ENCODE results near the gene FCRL4. TPM values are rescaled to one million over a fixed set of nuclear protein-coding genes. Genes with fewer than 3 reads are reported as not detected.

The FCRL4 gene
- total and polyA plus RNA-seq, 2 of the 4 experiments (the other 2 are of a cell fraction): not detected

DNA sequence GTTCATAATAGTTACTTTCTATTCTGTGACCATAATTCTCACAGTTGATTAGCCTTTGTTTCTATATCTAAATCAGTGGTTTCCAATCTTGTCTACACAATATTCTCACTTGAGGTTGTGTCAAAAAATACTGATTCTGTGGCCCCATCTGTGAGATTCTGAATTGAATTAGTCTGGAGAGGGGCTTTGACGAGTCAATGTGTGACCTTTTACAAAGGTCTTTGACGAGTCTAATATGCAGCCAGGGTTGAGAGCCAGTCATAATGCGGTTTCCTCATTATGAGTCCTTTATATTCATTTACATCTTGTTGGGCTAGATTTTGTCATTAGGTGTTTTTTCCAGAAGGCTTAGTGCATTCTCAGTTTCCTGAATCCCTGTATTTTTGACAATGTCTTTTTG is 65.3 kb downstream of the FCRL4 start:
- no CpG with 5 or more reads among the region's 3 CpGs for WGBS, 2 experiments (ENCODE audit: extremely low coverage in 2 of 2, insufficient read length in 1 of 2)
- no peak overlapping the region for H3K4me2 ChIP-seq (ENCODE audit: low read depth, low read length)
- no peak overlapping the region for H4K8ac ChIP-seq (ENCODE audit: low read depth in 2 of 2, low read length in 2 of 2)
- intact Hi-C loops (cut with micrococcal nuclease) (no loop called here), in situ Hi-C loops (cut with MboI; ENCODE audit: low sequenced_read_pairs) (no loop called here), dilution Hi-C loops (cut with HindIII; ENCODE audit: low sequenced_read_pairs, unreplicated experiment) (no loop called here)
- no peak overlapping the region for H2BK20ac ChIP-seq (ENCODE audit: low read depth, low read length)
- H3K4ac ChIP-seq (ENCODE audit: low read depth, low read length): no peak overlapping the region
- H3K23ac ChIP-seq (ENCODE audit: low read depth, low read length): no peak overlapping the region
- no peak overlapping the region for H2BK5ac ChIP-seq (ENCODE audit: low read depth, low read length, poor library complexity, severe bottlenecking)
- TF ChIP-seq USF2 (IDR thresholded peaks at IDR 0.05; ENCODE audit: low read depth, low read length) (no peak), BHLHE40 (IDR thresholded peaks at IDR 0.05; ENCODE audit: low read depth, low read length) (no peak), CEBPB (IDR thresholded peaks at IDR 0.05; ENCODE audit: low read depth, low read length) (no peak), CHD1 (IDR thresholded peaks at IDR 0.05; ENCODE audit: low read depth, low read length) (no peak), RCOR1 (IDR thresholded peaks at IDR 0.05; ENCODE audit: insufficient replicate concordance, low read length) (no peak), RAD21 (IDR thresholded peaks at IDR 0.05; ENCODE audit: low read length) (no peak), NFE2L2 (IDR thresholded peaks at IDR 0.05; ENCODE audit: low read depth, low read length) (no peak), MXI1 (IDR thresholded peaks at IDR 0.05; ENCODE audit: borderline replicate concordance, low read depth, low read length) (no peak), MAZ (IDR thresholded peaks at IDR 0.05; ENCODE audit: borderline replicate concordance, low read depth, low read length) (no peak)
- TF ChIP-seq, protein P1, sequence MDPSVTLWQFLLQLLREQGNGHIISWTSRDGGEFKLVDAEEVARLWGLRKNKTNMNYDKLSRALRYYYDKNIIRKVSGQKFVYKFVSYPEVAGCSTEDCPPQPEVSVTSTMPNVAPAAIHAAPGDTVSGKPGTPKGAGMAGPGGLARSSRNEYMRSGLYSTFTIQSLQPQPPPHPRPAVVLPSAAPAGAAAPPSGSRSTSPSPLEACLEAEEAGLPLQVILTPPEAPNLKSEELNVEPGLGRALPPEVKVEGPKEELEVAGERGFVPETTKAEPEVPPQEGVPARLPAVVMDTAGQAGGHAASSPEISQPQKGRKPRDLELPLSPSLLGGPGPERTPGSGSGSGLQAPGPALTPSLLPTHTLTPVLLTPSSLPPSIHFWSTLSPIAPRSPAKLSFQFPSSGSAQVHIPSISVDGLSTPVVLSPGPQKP (IDR thresholded peaks at IDR 0.05; ENCODE audit: borderline replicate concordance, low read depth, low read length): no peak
- TF ChIP-seq, protein P2, sequence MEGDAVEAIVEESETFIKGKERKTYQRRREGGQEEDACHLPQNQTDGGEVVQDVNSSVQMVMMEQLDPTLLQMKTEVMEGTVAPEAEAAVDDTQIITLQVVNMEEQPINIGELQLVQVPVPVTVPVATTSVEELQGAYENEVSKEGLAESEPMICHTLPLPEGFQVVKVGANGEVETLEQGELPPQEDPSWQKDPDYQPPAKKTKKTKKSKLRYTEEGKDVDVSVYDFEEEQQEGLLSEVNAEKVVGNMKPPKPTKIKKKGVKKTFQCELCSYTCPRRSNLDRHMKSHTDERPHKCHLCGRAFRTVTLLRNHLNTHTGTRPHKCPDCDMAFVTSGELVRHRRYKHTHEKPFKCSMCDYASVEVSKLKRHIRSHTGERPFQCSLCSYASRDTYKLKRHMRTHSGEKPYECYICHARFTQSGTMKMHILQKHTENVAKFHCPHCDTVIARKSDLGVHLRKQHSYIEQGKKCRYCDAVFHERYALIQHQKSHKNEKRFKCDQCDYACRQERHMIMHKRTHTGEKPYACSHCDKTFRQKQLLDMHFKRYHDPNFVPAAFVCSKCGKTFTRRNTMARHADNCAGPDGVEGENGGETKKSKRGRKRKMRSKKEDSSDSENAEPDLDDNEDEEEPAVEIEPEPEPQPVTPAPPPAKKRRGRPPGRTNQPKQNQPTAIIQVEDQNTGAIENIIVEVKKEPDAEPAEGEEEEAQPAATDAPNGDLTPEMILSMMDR (conservative IDR thresholded peaks at IDR 0.05; ENCODE audit: low read depth, low read length): no peak
- ChIA-PET POLR2A (ENCODE audit: unreplicated experiment) (no interaction called here), CTCF (no interaction called here)
- H2BK15ac ChIP-seq (ENCODE audit: low read depth, low read length): no peak overlapping the region
- H4K20me1 ChIP-seq (ENCODE audit: insufficient read depth, low read length): no peaks in the 10 kb centered on the region
- H3K14ac ChIP-seq (replicated peaks; ENCODE audit: low read depth, low read length): no peak overlapping the region
- H3K9ac ChIP-seq (ENCODE audit: low read depth, low read length): no peak overlapping the region
- no peaks in the 10 kb centered on the region for H3K79me1 ChIP-seq (ENCODE audit: low read depth in 1 of 2, low read length in 2 of 2)
- no peaks in the 10 kb centered on the region for H3K4me1 ChIP-seq (ENCODE audit: control insufficient read depth, insufficient read depth, low read length)
- H2AK5ac ChIP-seq (ENCODE audit: low read depth, low read length): no peak overlapping the region
- no peak for ATAC-seq (ENCODE audit: low read depth)
- no peak overlapping the region for H3K18ac ChIP-seq (ENCODE audit: low read depth, low read length)
- H3K36me3 ChIP-seq (ENCODE audit: control insufficient read depth, insufficient read depth, low read length): no peaks in the 10 kb centered on the region
- BruUV-seq (replicated peaks): no TSS peak
- no peaks in the 10 kb centered on the region for H3K9me1 ChIP-seq (ENCODE audit: insufficient read depth, low read length)
- no peaks in the 10 kb centered on the region for H3K9me3 ChIP-seq (ENCODE audit: control insufficient read depth, insufficient read depth, low read length)
- no peak overlapping the region for H3K56ac ChIP-seq (ENCODE audit: extremely low read depth, insufficient read depth, low read length)
- DNase-seq: no peak
- no peak overlapping the region for H3K4me3 ChIP-seq (ENCODE audit: insufficient read depth, low read depth, low read length)
- H4K91ac ChIP-seq (ENCODE audit: insufficient read depth, low read depth, low read length): no peak overlapping the region
- H4K5ac ChIP-seq (ENCODE audit: low read depth, low read length): no peak overlapping the region
- no peak overlapping the region for H2AFZ ChIP-seq (replicated peaks; ENCODE audit: low read length, poor library complexity)
- H3K27me3 ChIP-seq (ENCODE audit: control insufficient read depth, insufficient read depth, low read length): no peaks in the 10 kb centered on the region
- H2BK120ac ChIP-seq (ENCODE audit: low read depth, low read length): no peak overlapping the region
- no peak overlapping the region for H2AK9ac ChIP-seq (replicated peaks; ENCODE audit: low read depth, low read length, poor library complexity)
- H3K27ac ChIP-seq (ENCODE audit: insufficient read depth, low read length): no peak overlapping the region

Measured in IMR-90 (cell line).